Cardiac fibroblast (primary cell): ENCODE data around the gene ATP8A1.

Experiments
- DNase-seq, 2 donors: peaks; one replicate each; pipeline versions ENCODE4 v3.0.0 to v3.0.0-alpha.2; 2010; ENCODE audit warnings: low read depth in 2 of 2
- H3K4me3 ChIP-seq, 2 donors: replicated peaks in 1 of 2; 1 replicate in 1 of 2; 2 replicates in 1 of 2; pipeline ENCODE4 v1.5.1; 2011; ENCODE audit warnings: low read depth in 2 of 2, low read length in 2 of 2, mild to moderate bottlenecking in 2 of 2, moderate library complexity in 1 of 2
- TF ChIP-seq, protein P1 (sequence below): IDR thresholded peaks from one replicate; pipeline ENCODE4 v1.5.1; 2011; ENCODE audit warnings: low read depth, mild to moderate bottlenecking, low read length, inconsistent platforms

The ATP8A1 gene

GRCh38 chr4:42560467-42560861 lies 96.4 kb downstream of the ATP8A1 start:
- TF ChIP-seq, protein P1, sequence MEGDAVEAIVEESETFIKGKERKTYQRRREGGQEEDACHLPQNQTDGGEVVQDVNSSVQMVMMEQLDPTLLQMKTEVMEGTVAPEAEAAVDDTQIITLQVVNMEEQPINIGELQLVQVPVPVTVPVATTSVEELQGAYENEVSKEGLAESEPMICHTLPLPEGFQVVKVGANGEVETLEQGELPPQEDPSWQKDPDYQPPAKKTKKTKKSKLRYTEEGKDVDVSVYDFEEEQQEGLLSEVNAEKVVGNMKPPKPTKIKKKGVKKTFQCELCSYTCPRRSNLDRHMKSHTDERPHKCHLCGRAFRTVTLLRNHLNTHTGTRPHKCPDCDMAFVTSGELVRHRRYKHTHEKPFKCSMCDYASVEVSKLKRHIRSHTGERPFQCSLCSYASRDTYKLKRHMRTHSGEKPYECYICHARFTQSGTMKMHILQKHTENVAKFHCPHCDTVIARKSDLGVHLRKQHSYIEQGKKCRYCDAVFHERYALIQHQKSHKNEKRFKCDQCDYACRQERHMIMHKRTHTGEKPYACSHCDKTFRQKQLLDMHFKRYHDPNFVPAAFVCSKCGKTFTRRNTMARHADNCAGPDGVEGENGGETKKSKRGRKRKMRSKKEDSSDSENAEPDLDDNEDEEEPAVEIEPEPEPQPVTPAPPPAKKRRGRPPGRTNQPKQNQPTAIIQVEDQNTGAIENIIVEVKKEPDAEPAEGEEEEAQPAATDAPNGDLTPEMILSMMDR: no peak
- H3K4me3 ChIP-seq: no peak overlapping the region
- no peak for DNase-seq

DNA sequence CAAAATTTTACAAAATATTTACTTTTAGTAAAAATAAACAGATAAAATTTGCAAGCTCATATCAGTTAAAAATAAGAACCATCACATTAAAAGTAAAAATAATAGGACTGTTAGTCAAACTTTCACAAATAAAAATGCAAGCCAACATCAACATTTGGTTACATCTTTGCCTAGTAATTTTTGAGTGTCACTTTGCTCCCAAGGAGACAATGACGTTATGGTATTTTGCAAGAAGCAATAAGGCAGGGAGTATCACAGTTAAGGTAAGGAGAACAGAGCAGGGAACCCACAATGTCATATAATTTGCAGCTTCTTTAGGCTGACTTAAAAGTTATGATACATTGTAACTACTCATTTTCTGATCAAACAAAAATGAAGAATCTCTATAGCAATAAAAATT lies 98.7 kb downstream of the ATP8A1 start:
- no peak overlapping the region for H3K4me3 ChIP-seq
- TF ChIP-seq, protein P1: no peak
- DNase-seq: no peak

DNA sequence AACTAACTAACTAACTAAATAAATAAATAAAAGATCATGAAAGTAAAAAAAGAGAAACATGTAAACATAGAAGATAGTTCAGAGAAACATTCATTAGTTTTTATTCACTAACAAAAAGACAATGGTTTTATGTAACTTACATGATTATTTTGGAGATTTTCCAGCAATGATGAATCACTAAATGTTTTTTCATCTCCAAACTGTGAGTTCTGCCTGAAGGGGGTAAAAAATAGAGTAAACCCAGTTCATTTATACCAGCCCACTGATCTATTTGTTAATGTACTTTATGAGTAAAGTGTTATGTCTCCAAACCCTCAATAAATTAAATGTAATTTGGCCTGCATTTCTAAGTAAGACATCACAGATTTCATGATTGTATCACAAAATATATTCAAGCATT lies 101.1 kb downstream of the ATP8A1 start:
- DNase-seq: peak; percentile 37 to 41
- no peak overlapping the region for H3K4me3 ChIP-seq
- TF ChIP-seq, protein P1: no peak

DNA sequence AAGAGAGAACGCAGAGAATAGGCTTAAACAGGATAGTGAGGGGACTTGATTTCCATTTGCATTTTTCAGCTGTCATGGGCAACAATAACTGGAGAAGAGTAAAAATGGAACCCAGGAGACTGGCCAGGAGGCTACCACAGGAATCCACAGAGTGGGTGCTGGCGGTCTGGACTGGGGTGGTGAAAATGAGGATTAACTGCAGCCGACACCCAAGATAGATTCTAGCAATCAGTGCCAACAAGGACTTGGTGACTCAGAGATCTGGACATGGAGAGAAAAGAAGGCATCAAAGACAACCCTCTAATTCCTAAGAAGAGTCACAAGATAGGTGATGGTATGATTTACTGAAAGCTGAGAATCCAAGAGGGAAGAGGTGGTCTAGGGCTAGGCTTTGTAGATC lies 102.8 kb downstream of the ATP8A1 start:
- H3K4me3 ChIP-seq: no peak overlapping the region
- DNase-seq: no peak
- TF ChIP-seq, protein P1: no peak

DNA sequence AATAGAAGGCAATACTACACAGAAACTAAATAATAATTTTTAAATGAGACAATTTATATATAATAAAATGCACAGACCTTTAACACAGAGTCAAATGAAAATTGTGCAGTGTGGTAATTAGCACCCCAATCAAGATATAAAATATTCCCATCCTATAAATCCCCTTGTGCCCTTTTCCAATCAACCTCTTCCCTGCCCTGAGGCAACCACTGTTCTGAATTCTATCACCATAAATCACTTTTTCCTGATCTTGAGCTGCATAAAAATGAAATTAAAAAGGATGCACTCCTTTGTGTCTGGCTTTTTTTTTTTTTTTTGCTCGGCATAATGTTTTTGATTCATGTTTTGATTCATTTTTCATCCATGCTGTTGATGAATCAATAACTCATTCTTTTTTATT lies 107.0 kb downstream of the ATP8A1 start:
- no peak for DNase-seq
- H3K4me3 ChIP-seq: no peak overlapping the region
- TF ChIP-seq, protein P1: no peak

GRCh38 chr4:42547805-42548204 lies 109.1 kb downstream of the ATP8A1 start:
- DNase-seq: no peak
- TF ChIP-seq, protein P1: no peak
- no peak overlapping the region for H3K4me3 ChIP-seq

DNA sequence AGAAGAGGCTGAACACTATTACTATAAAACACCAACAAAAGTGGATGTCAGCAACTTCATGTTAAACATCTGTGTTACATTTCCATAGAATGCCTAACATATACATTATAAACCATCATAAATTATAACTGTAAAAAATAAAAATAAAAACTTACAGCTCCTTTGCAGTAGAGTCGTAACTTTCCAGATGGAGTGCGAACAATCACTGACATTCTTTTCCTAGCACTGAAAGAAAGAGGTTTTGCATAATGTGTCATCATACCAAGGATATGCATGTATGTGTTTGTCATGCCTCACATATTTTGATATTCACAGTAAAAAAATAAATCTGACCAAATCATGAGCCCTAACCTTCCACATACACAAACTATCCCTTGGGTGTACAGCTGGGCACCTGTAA lies 113.1 kb downstream of the ATP8A1 start:
- no peak overlapping the region for H3K4me3 ChIP-seq
- DNase-seq: peak in 1 of 2 donors; percentile 6
- TF ChIP-seq, protein P1: no peak
